Ovary (tissue), 9 donors: ENCODE data around the gene PHPT1. TPM values are rescaled to one million over a fixed set of nuclear protein-coding genes. Genes with fewer than 3 reads are reported as not detected.

Experiments
- DNase-seq, 5 donors: peaks; one replicate each; pipeline ENCODE4 v3.0.0-alpha.2; 2019 to 2020
- H3K27ac ChIP-seq, 2 donors: fragments of 200-600 bp; one replicate each; pipeline versions ENCODE4 v1.5.1 to v1.8.0; 2019 to 2022
- H3K27me3 ChIP-seq: fragments of 200-600 bp; one replicate; pipeline ENCODE4 v1.8.0; 2022
- H3K36me3 ChIP-seq: fragments of 200-600 bp; sonication (generic); one replicate; pipeline ENCODE4 v1.5.1; 2019
- H3K4me1 ChIP-seq: one replicate; pipeline ENCODE4 v1.8.1; 2013; ENCODE audit warnings: mild to moderate bottlenecking, moderate library complexity; ENCODE audit not compliant: insufficient read depth
- H3K4me3 ChIP-seq: fragments of 200-600 bp; sonication (generic); one replicate; pipeline ENCODE4 v1.5.1; 2017
- H3K9me3 ChIP-seq, 2 donors: fragments of 200-600 bp in 1 of 2; sonication (generic) in 1 of 2; one replicate each; pipeline versions ENCODE4 v1.5.1 to v1.8.1; 2013 to 2019; ENCODE audit warnings: mild to moderate bottlenecking in 1 of 2, moderate library complexity in 1 of 2
- EP300 ChIP-seq: sonication (generic); formaldehyde crosslinking; IDR thresholded peaks from one replicate; pipeline ENCODE4 v1.6.1; 2017; ENCODE audit warnings: antibody characterized with exemption
- POLR2A ChIP-seq: fragments of 450-650 bp; IDR thresholded peaks from one replicate; pipeline ENCODE4 v1.6.1; 2017; ENCODE audit warnings: antibody characterized with exemption, mild to moderate bottlenecking, moderate library complexity
- whole genome bisulfite sequencing, 3 donors: extraction: QIAGEN DNeasy Blood & Tissue Kit in 1 of 3; methylation state at CpG; one replicate each; pipeline versions ENCODE4 v1.1.5 to v1.1.7; 2013 to 2017; 5-methylcytosine and 5-hydroxymethylcytosine counted together
- intact Hi-C, 4 donors: fragments of 100-400 bp; cut with DNase I; formaldehyde crosslinking; loops; one replicate each; pipeline versions ENCODE4 v1.11.0 to v1.15.1; 2022 to 2023
- polyA plus RNA-seq, 2 donors: library from polyadenylated mRNA; stranded (reverse); fragments of 200-250 nt in 1 of 2; fragments of 350-450 nt in 1 of 2; fragmentation: Illumina TruSeq in 1 of 2; extraction: RNeasy Lipid Tissue Mini Kit (QIAGEN cat#74804) in 1 of 2; gene quantifications; one replicate each; pipeline ENCODE4 v1.2.3, GENCODE V29; 2013 to 2014
- total RNA-seq, 7 donors: library from RNA; depleted of rRNA in 2 of 7; stranded (reverse); fragments of >200 nt in 2 of 7; fragmentation: NEBNext Ultra II Directional in 3 of 7; extraction: Animal tissue kit (Norgen Biotek cat#: 25700) in 3 of 7; gene quantifications; one replicate each; pipeline versions ENCODE4 v1.1.0 to v1.2.4, GENCODE V29; 2016 to 2023
- TF ChIP-seq, protein P1 (sequence below), 3 donors: fragments of 450-650 bp in 2 of 3; fragments of 200-600 bp in 1 of 3; IDR thresholded peaks; one replicate each; pipeline versions ENCODE4 v1.5.1 to v1.8.0; 2016 to 2022; ENCODE audit warnings: antibody characterized with exemption in 3 of 3, mild to moderate bottlenecking in 1 of 3
- donor health status: DM: no; HTN: no; CAD: no; lungs with moderate emphysema.
- donor health status: DM: no; HTN: no; CAD: no.
- donor health status: Bipolar disorder and iron deficiency.
- donor health status: DM: yes; HTN: yes; CAD: no.
- donor health status: DM: no; HTN: no; CAD: no.
- donor health status: DM: yes; HTN: yes; CAD: no.

The PHPT1 gene
- total and polyA plus RNA-seq, 9 donors, result 18.1 to 132 (median 76.8) TPM

DNA sequence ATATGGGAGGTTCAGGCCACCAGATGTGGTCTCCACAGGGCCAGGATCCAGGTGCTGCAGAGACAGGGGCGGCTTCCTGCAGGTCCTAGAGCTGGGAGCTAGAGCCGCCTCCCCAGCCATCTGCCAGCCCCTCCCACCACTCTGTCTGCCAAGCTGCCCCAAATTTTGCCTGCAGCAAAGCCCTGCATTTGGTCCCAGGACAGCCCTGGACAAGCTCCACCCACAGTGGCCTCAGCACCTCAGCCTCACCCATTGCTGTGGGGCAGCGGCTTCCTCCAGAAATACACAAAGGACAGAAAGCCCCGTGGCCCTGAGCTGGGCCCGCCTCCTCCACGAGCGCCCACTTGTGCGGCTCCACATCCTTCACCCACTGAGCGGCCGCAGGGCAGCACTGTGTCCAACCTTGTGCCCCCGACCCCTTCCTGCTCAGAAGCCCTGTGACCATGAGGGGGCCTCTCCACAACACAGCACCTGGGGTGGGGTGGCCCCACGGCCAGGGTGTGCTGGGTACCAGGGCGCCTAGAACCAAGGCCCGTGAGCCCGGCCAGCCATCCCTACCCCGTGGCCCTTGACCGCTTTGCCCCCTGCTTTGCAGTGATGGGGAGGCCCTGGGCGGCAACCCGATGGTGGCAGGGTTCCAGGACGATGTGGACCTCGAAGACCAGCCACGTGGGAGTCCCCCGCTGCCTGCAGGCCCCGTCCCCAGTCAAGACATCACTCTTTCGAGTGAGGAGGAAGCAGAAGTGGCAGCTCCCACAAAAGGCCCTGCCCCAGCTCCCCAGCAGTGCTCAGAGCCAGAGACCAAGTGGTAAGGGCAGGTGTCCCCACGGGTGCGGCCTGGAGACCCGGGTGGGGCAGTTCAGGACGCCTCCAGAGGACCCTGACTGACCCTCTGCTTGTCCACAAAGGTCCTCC, 10.6 kb upstream of the PHPT1 start:
- TF ChIP-seq EP300 (no peak), POLR2A (no peak)
- TF ChIP-seq, protein P1, sequence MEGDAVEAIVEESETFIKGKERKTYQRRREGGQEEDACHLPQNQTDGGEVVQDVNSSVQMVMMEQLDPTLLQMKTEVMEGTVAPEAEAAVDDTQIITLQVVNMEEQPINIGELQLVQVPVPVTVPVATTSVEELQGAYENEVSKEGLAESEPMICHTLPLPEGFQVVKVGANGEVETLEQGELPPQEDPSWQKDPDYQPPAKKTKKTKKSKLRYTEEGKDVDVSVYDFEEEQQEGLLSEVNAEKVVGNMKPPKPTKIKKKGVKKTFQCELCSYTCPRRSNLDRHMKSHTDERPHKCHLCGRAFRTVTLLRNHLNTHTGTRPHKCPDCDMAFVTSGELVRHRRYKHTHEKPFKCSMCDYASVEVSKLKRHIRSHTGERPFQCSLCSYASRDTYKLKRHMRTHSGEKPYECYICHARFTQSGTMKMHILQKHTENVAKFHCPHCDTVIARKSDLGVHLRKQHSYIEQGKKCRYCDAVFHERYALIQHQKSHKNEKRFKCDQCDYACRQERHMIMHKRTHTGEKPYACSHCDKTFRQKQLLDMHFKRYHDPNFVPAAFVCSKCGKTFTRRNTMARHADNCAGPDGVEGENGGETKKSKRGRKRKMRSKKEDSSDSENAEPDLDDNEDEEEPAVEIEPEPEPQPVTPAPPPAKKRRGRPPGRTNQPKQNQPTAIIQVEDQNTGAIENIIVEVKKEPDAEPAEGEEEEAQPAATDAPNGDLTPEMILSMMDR (IDR thresholded peaks at IDR 0.05), result no peak
- peaks cover 5% of the 10 kb centered on the region for H3K4me1 ChIP-seq
- H3K9me3 ChIP-seq, result no peaks in the 10 kb centered on the region
- intact Hi-C loops, result no loop called here
- 75 to 80% (median 80%) methylated on average over 27 to 29 of the region's 29 CpGs for WGBS, 3 donors
- H3K27me3 ChIP-seq, result no peaks in the 10 kb centered on the region
- no peak overlapping the region for H3K4me3 ChIP-seq
- H3K27ac ChIP-seq, result no peak overlapping the region
- no peak for DNase-seq
- no peaks in the 10 kb centered on the region for H3K36me3 ChIP-seq

DNA sequence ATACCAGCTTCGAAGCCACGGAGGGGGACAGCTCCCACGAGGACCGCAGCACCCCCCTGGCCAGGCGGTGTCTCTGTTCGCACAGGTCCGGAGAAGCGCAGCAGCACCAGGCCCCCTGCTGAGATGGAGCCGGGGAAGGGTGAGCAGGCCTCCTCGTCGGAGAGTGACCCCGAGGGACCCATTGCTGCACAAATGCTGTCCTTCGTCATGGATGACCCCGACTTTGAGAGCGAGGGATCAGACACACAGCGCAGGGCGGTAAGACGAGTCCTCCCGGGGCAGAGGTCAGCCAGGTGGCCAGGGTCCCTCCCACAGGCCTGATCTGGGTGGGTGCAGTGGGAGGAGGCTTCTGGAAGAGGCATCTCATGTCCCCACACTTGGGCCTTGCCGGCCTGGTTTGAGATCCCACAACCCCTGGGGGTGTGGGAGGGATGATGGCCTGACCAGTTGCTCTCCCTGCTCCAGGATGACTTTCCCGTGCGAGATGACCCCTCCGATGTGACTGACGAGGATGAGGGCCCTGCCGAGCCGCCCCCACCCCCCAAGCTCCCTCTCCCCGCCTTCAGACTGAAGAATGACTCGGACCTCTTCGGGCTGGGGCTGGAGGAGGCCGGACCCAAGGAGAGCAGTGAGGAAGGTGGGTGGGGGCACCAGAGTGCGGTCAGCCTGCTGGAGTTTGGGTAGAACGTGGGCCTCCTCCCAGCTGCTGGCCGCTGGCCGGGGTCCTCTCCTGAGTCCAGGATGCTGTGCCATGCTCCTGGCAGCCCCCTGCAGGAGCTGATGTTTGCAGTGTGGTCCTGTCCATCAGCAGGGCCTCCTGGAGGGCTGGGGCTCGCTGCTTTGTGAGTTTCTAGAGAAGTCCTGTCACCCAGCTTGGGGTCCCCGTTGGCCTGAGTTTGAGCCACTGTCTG, 9.7 kb upstream of the PHPT1 start:
- Histone ChIP-seq H3K27ac (no peak overlapping the region), H3K27me3 (no peaks in the 10 kb centered on the region), H3K9me3 (no peaks in the 10 kb centered on the region), H3K36me3 (no peaks in the 10 kb centered on the region), H3K4me3 (no peak overlapping the region), H3K4me1 (peaks cover 8% of the 10 kb centered on the region)
- no peak for TF ChIP-seq POLR2A
- TF ChIP-seq, protein P1 (IDR thresholded peaks at IDR 0.05), result no peak
- TF ChIP-seq EP300, result no peak
- 76 to 85% (median 78%) methylated on average over 36 of the region's 36 CpGs for WGBS, 3 donors
- intact Hi-C loops, result loop anchor here in 1 of 4 donors (10.0 kb wide), 2 partner anchors 45 to 105 kb away; partner anchors contain the start of genes C8G, CCDC183, FBXW5 and TMEM141
- DNase-seq, result no peak

DNA sequence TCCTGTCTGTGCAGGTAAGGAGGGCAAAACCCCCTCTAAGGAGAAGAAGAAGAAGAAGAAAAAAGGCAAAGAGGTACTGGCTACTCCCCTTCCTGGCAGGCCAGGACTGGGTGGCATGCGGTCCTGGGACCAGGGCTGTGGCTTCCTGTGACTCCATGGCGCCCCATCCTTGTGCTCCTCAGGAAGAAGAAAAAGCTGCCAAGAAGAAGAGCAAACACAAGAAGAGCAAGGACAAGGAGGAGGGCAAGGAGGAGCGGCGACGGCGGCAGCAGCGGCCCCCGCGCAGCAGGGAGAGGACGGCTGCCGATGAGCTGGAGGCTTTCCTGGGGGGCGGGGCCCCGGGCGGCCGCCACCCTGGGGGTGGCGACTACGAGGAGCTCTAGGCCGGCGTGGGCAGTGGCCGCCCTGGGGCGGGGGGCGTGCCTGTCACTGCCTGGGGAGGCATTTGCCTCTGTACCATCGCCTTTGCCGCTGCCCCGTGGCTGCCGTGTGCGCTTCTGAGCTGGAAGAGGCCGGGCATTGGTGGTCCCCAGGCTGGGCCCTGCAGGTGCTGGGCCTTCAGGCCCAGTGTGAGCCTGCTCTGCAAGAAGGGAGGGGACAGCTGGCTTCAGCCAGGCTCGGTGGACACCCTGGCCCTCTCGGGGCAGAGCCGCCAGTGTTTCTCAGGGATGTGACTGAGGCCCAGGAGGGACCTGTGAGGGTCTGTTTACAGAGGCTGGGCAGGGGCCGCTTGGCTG, 8.9 kb upstream of the PHPT1 start:
- TF ChIP-seq POLR2A, result no peak
- TF ChIP-seq EP300, result no peak
- TF ChIP-seq, protein P1 (IDR thresholded peaks at IDR 0.05), result no peak
- 61 to 69% (median 65%) methylated on average over 31 to 32 of the region's 32 CpGs for WGBS, 3 donors
- Histone ChIP-seq H3K27me3 (no peaks in the 10 kb centered on the region), H3K4me3 (no peak overlapping the region), H3K9me3 (no peaks in the 10 kb centered on the region), H3K27ac (no peak overlapping the region), H3K36me3 (no peaks in the 10 kb centered on the region), H3K4me1 (peaks cover 8% of the 10 kb centered on the region)
- no peak for DNase-seq
- intact Hi-C loops, result loop anchor here in 1 of 4 donors (10.0 kb wide), 2 partner anchors 46 to 104 kb away; partner anchors contain the start of genes C8G, CCDC183, FBXW5 and TMEM141
